SU-DHL-6 (cell line): Measurements from ENCODE around the gene ZNF609.

Experiments
- EZH2phosphoT487 ChIP-seq: fragments of 200-600 bp; sonication (generic), shearing (Covaris generic); conservative IDR thresholded peaks from 2 replicates; pipeline ENCODE4 v1.6.1; 2018; ENCODE audit warnings: mild to moderate bottlenecking, antibody characterized with exemption, low read length, moderate library complexity, mixed read lengths
- TF ChIP-seq, protein P1 (sequence below): fragments of 200-600 bp; sonication (generic); IDR thresholded peaks from one replicate; pipeline ENCODE4 v1.5.1; 2017; ENCODE audit warnings: antibody characterized with exemption, mild to moderate bottlenecking, low read length, moderate library complexity; ENCODE audit not compliant: insufficient read depth, poor library complexity, severe bottlenecking

DNA sequence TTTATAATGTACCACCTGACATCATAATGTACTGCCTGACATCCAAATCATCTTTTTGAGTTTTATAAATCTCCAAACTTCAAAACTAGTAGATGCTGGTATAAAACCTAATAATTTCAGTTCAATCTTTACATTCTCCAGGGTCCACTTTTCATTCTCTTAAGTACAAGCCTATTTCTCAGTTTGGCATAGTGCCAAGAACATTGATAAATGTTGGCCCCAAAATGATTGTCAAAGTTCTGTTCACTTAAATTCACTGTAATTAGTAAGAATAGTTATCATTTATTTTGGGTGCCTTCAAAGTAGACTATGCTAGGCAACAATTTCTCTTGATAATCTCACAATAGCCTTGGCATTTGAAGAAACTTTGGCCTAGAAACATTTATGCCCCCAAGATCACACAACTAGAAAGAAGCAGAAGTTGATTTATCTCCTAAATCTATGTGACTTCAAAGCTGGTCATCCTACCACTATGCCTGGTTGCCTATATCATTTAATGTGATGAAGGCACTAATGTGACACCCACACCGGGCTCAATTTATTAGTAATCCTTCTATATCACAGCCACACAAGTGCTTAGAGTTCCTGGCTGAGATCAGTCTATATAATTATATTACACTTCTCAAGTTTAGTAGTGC is 101.7 kb downstream of the ZNF609 start:
- TF ChIP-seq, protein P1, sequence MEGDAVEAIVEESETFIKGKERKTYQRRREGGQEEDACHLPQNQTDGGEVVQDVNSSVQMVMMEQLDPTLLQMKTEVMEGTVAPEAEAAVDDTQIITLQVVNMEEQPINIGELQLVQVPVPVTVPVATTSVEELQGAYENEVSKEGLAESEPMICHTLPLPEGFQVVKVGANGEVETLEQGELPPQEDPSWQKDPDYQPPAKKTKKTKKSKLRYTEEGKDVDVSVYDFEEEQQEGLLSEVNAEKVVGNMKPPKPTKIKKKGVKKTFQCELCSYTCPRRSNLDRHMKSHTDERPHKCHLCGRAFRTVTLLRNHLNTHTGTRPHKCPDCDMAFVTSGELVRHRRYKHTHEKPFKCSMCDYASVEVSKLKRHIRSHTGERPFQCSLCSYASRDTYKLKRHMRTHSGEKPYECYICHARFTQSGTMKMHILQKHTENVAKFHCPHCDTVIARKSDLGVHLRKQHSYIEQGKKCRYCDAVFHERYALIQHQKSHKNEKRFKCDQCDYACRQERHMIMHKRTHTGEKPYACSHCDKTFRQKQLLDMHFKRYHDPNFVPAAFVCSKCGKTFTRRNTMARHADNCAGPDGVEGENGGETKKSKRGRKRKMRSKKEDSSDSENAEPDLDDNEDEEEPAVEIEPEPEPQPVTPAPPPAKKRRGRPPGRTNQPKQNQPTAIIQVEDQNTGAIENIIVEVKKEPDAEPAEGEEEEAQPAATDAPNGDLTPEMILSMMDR: no peak
- no peak for TF ChIP-seq EZH2phosphoT487
